HG03135 (cell line): ENCODE results near the gene NCAPH2.
"Not testable (repeated sequence)": the region's sequence is repeated elsewhere in the genome, so short reads cannot be mapped to it uniquely, and the experiment has no call there.

ENCODE experiments used
- ATAC-seq: cut with Tn5 transposase; IDR thresholded peaks from one replicate; pipeline ENCODE4 v1.9.1; 2021; ENCODE audit warnings: mild to moderate bottlenecking, moderate library complexity; ENCODE audit not compliant: unreplicated experiment

The NCAPH2 gene

GRCh38 chr22:50528682-50529415 is 20.8 kb downstream of the NCAPH2 start:
- no peak for ATAC-seq

- ATAC-seq = no peak
These were observed 21.4 kb downstream of the NCAPH2 start for GRCh38 chr22:50529416-50529896.

- no peak for ATAC-seq
These were observed 22.0 kb downstream of the NCAPH2 start, which contains the start of gene TYMP for GRCh38 chr22:50529897-50530579. TYMP (minus strand) TSS chr22:50530012; CDS start chr22:50529709, 303 bp downstream.

GRCh38 chr22:50530580-50530876 is 22.5 kb downstream of the NCAPH2 start:
- no peak for ATAC-seq

- ATAC-seq = peak; percentile 27
These were observed 23.0 kb downstream of the NCAPH2 start for GRCh38 chr22:50530877-50531545.

GRCh38 chr22:50531546-50531961 is 23.5 kb downstream of the NCAPH2 start:
- ATAC-seq = no peak

- ATAC-seq = no peak
These were observed 24.1 kb downstream of the NCAPH2 start for GRCh38 chr22:50531962-50532674.

- ATAC-seq = no peak
These were observed 25.1 kb downstream of the NCAPH2 start for GRCh38 chr22:50532824-50533796.

- not testable (repeated sequence) for ATAC-seq
These were observed 26.1 kb downstream of the NCAPH2 start for GRCh38 chr22:50533856-50534711.

- no peak for ATAC-seq
These were observed 27.1 kb downstream of the NCAPH2 start for GRCh38 chr22:50535113-50535512.

GRCh38 chr22:50536226-50536625 is 28.2 kb downstream of the NCAPH2 start:
- ATAC-seq = no peak

- ATAC-seq = no peak
These were observed 29.7 kb downstream of the NCAPH2 start for GRCh38 chr22:50537765-50538164.

GRCh38 chr22:50540381-50540780 is 32.4 kb downstream of the NCAPH2 start:
- no peak for ATAC-seq

- ATAC-seq = not testable (repeated sequence)
These were observed 33.6 kb downstream of the NCAPH2 start for GRCh38 chr22:50541667-50542026.

GRCh38 chr22:50542416-50542927 is 34.4 kb downstream of the NCAPH2 start:
- no peak for ATAC-seq

GRCh38 chr22:50544078-50544745 is 36.2 kb downstream of the NCAPH2 start:
- no peak for ATAC-seq

GRCh38 chr22:50544746-50545253 is 36.8 kb downstream of the NCAPH2 start:
- ATAC-seq = no peak
